GM23338 (cell line): Measurements from ENCODE around the gene GFOD1. TPM values are rescaled to one million over a fixed set of nuclear protein-coding genes. Genes with fewer than 3 reads are reported as not detected.

Source experiments
- ATAC-seq: fragments of 200-7000 bp; cut with Tn5 transposase; 3 replicates; pipeline ENCODE4 v1.9.1; 2020
- DNase-seq: peaks from one replicate; pipeline ENCODE4 v3.0.0-alpha.2; 2015; ENCODE audit warnings: low spot score
- H2AFZ ChIP-seq: fragments of 200-600 bp; sonication (generic); 2 replicates; pipeline ENCODE4 v1.8.0; 2016; ENCODE audit warnings: antibody characterized with exemption, mild to moderate bottlenecking, moderate library complexity
- H3F3A ChIP-seq: fragments of 200-600 bp; sonication (generic); replicated peaks from 2 replicates; pipeline ENCODE4 v1.8.0; 2017; ENCODE audit warnings: antibody characterized with exemption, mixed run types, low read depth
- H3K27ac ChIP-seq: fragments of 200-600 bp; sonication (generic); 2 replicates; pipeline ENCODE4 v1.6.1; 2016; ENCODE audit warnings: low read depth
- H3K27me3 ChIP-seq: fragments of 200-600 bp; sonication (generic); 2 replicates; pipeline ENCODE4 v1.8.0; 2016; ENCODE audit warnings: mild to moderate bottlenecking, mixed run types, moderate library complexity; ENCODE audit not compliant: insufficient read depth
- H3K36me3 ChIP-seq: fragments of 200-600 bp; sonication (generic); 2 replicates; pipeline ENCODE4 v1.8.0; 2016; ENCODE audit warnings: mild to moderate bottlenecking; ENCODE audit not compliant: insufficient read depth
- H3K4me1 ChIP-seq: fragments of 200-600 bp; sonication (generic); 2 replicates; pipeline ENCODE4 v1.8.0; 2016; ENCODE audit warnings: mild to moderate bottlenecking, moderate library complexity; ENCODE audit not compliant: insufficient read depth
- H3K4me2 ChIP-seq: fragments of 200-600 bp; sonication (generic); 2 replicates; pipeline ENCODE4 v1.7.1; 2017; ENCODE audit warnings: mixed run types
- H3K4me3 ChIP-seq: fragments of 200-600 bp; sonication (generic); 2 replicates; pipeline ENCODE4 v1.6.1; 2016; ENCODE audit warnings: mixed run types
- H3K79me2 ChIP-seq: fragments of 200-600 bp; sonication (generic); replicated peaks from 2 replicates; pipeline ENCODE4 v1.8.0; 2017; ENCODE audit warnings: mild to moderate bottlenecking; ENCODE audit not compliant: insufficient read depth
- H3K9me2 ChIP-seq: fragments of 200-600 bp; sonication (generic); 2 replicates; pipeline ENCODE4 v1.8.0; 2017; ENCODE audit not compliant: insufficient read depth
- H4K20me1 ChIP-seq: fragments of 200-600 bp; sonication (generic); replicated peaks from 2 replicates; pipeline ENCODE4 v1.8.0; 2017; ENCODE audit warnings: mild to moderate bottlenecking; ENCODE audit not compliant: insufficient read depth
- H3K27ac Mint-ChIP-seq: 2 replicates; pipeline ENCODE4 v1.8.0; 2020; ENCODE audit warnings: inconsistent platforms, mild to moderate bottlenecking, moderate library complexity, mixed read lengths
- H3K27me3 Mint-ChIP-seq: 3 replicates; pipeline ENCODE4 v1.8.0; 2022; ENCODE audit warnings: low read depth, mild to moderate bottlenecking, moderate library complexity, mixed read lengths, inconsistent platforms; ENCODE audit not compliant: insufficient read depth, poor library complexity
- H3K36me3 Mint-ChIP-seq: 3 replicates; pipeline ENCODE4 v1.8.0; 2021; ENCODE audit warnings: low read depth, mild to moderate bottlenecking, inconsistent platforms, moderate library complexity, mixed read lengths
- H3K4me1 Mint-ChIP-seq: 3 replicates; pipeline ENCODE4 v1.8.0; 2020; ENCODE audit warnings: mild to moderate bottlenecking, inconsistent platforms, mixed read lengths
- H3K4me3 Mint-ChIP-seq: 3 replicates; pipeline ENCODE4 v1.8.0; 2021; ENCODE audit warnings: moderate library complexity, mild to moderate bottlenecking, inconsistent platforms, mixed read lengths
- H3K9me3 Mint-ChIP-seq: 3 replicates; pipeline ENCODE4 v1.8.0; 2020; ENCODE audit warnings: moderate library complexity, mild to moderate bottlenecking, inconsistent platforms, mixed read lengths
- CTCF ChIP-seq, 2 experiments: fragments of 200-600 bp in 1 of 2; sonication (generic) in 1 of 2; conservative IDR thresholded peaks; 2 replicates each; pipeline versions ENCODE4 v1.5.1 to v1.6.1; 2016 to 2017; ENCODE audit warnings: antibody characterized with exemption in 2 of 2, low read depth in 2 of 2, mild to moderate bottlenecking in 2 of 2, moderate library complexity in 1 of 2
- JUNB ChIP-seq: IDR thresholded peaks from one replicate; pipeline ENCODE4 v1.6.1; 2016; ENCODE audit warnings: antibody characterized with exemption; ENCODE audit not compliant: unreplicated experiment
- NANOG ChIP-seq: IDR thresholded peaks from 2 replicates; pipeline ENCODE4 v1.6.1; 2016; ENCODE audit warnings: antibody characterized with exemption, borderline replicate concordance
- REST ChIP-seq: IDR thresholded peaks from one replicate; pipeline ENCODE4 v1.6.1; 2018; ENCODE audit warnings: antibody characterized with exemption; ENCODE audit not compliant: unreplicated experiment
- STAT1 ChIP-seq: IDR thresholded peaks from one replicate; pipeline ENCODE4 v1.6.1; 2016; ENCODE audit warnings: antibody characterized with exemption; ENCODE audit not compliant: unreplicated experiment
- ZNF114 ChIP-seq: fragments of 250-450 bp; sonication (Bioruptor Pico); IDR thresholded peaks from 2 replicates; pipeline ENCODE4 v1.5.0; 2020; ENCODE audit warnings: mild to moderate bottlenecking, moderate library complexity
- ZNF331 ChIP-seq: fragments of 250-450 bp; sonication (Bioruptor Pico); IDR thresholded peaks from 2 replicates; pipeline ENCODE4 v1.5.0; 2020; ENCODE audit warnings: low read depth, mild to moderate bottlenecking, moderate library complexity
- ZNF462 ChIP-seq: fragments of 250-450 bp; sonication (Bioruptor Pico); IDR thresholded peaks from 2 replicates; pipeline ENCODE4 v1.5.0; 2020; ENCODE audit warnings: mild to moderate bottlenecking, moderate library complexity
- polyA plus RNA-seq: library from polyadenylated mRNA; unstranded; fragments of >200 nt; fragmentation: Nextera tagmentation; extraction: Ambion mirVana; gene quantifications from 2 replicates; pipeline ENCODE4 v1.2.1, GENCODE V29; 2016
- total RNA-seq: library from RNA; depleted of rRNA; stranded (reverse); fragments of >200 nt; shearing (Covaris generic); gene quantifications from 2 replicates; pipeline ENCODE4 v1.2.3, GENCODE V29; 2014

The GFOD1 gene
- total and polyA plus RNA-seq, 2 experiments from 2014 or later = 4.9 to 12.8 TPM

GRCh38 chr6:13504611-13505344 lies 17.4 kb upstream of the GFOD1 start:
- TF ChIP-seq ZNF462 = no peak
- no peak for ATAC-seq
- Histone ChIP-seq H3K27ac (no peak overlapping the region), H3K9me2 (no peaks in the 10 kb centered on the region; the same call in 1 of the 2 replicates), H3K4me3 (no peak overlapping the region), H3K4me1 (no peaks in the 10 kb centered on the region), H3K4me2 (no peak overlapping the region), H3K36me3 (no peaks in the 10 kb centered on the region), H3F3A (no peaks in the 10 kb centered on the region), H3K79me2 (no peaks in the 10 kb centered on the region), H4K20me1 (no peaks in the 10 kb centered on the region), H2AFZ (peak overlapping the region; percentile 87), H3K27me3 (no peaks in the 10 kb centered on the region)
- no peak for DNase-seq
- Mint-ChIP-seq H3K27ac (no peak overlapping the region), H3K36me3 (no peaks in the 10 kb centered on the region; the same call in 2 of the 3 replicates), H3K9me3 (peaks cover 2% of the 10 kb centered on the region; the same call in 1 of the 3 replicates), H3K27me3 (no peaks in the 10 kb centered on the region), H3K4me1 (no peaks in the 10 kb centered on the region), H3K4me3 (no peak overlapping the region)

- H3F3A ChIP-seq = peaks cover 3% of the 10 kb centered on the region; the same call in 1 of the 2 replicates
- Mint-ChIP-seq H3K4me3 (no peak overlapping the region), H3K9me3 (peaks cover 2% of the 10 kb centered on the region; the same call in 1 of the 3 replicates), H3K27me3 (peaks cover 3% of the 10 kb centered on the region), H3K36me3 (no peaks in the 10 kb centered on the region; the same call in 2 of the 3 replicates), H3K4me1 (peaks cover 10% of the 10 kb centered on the region), H3K27ac (no peak overlapping the region)
- no peak overlapping the region for H3K4me3 ChIP-seq
- no peak overlapping the region for H3K4me2 ChIP-seq
- no peaks in the 10 kb centered on the region for H3K36me3 ChIP-seq
- H2AFZ ChIP-seq = no peak overlapping the region
- no peaks in the 10 kb centered on the region for H3K27me3 ChIP-seq
- H3K27ac ChIP-seq = no peak overlapping the region
- H4K20me1 ChIP-seq = no peaks in the 10 kb centered on the region
- DNase-seq (no peak), ATAC-seq (no peak)
- H3K4me1 ChIP-seq = peaks cover 8% of the 10 kb centered on the region
- H3K9me2 ChIP-seq = no peaks in the 10 kb centered on the region; the same call in 1 of the 2 replicates
- H3K79me2 ChIP-seq = no peaks in the 10 kb centered on the region
- no peak for TF ChIP-seq REST
- no peak for TF ChIP-seq STAT1
- no peak for TF ChIP-seq ZNF331 (CRISPR knock-in tag)
- no peak for TF ChIP-seq JUNB
- TF ChIP-seq NANOG = no peak
- TF ChIP-seq ZNF114 (CRISPR knock-in tag) = no peak
- TF ChIP-seq CTCF (conservative IDR thresholded peaks at IDR 0.05; ENCODE audit: low read depth in 2 of 2) = no peak
Measured at GRCh38 chr6:13500915-13501314, 13.5 kb upstream of the GFOD1 start.
